MCF 10A (cell line): ENCODE measurements around the gene MED12L. TPM values are rescaled to one million over a fixed set of nuclear protein-coding genes. Genes with fewer than 3 reads are reported as not detected.

Experiments used
- BruUV-seq: library from RNA; stranded (reverse); fragments of 400-500 nt; replicated peaks from 2 replicates; lab custom pipeline; 2021; lab: Mats Ljungman, UMichigan
- CTCF ChIA-PET: fragments of 300-600 bp; sonication (Branson Sonifier 250); formaldehyde crosslinking; extraction: SDS; loops from one replicate; lab custom pipeline; 2021; ENCODE audit warnings: antibody characterized with exemption, inconsistent platforms; lab: Yijun Ruan, JAX
- POLR2A ChIA-PET: fragments of 300-600, 350-650 bp; sonication (Branson Sonifier 250); formaldehyde crosslinking; extraction: SDS; loops from one replicate; lab custom pipeline; 2020; ENCODE audit warnings: antibody characterized with exemption, inconsistent platforms; lab: Yijun Ruan, JAX
- DNase-seq: peaks from one replicate; pipeline ENCODE4 v3.0.0-alpha.2; 2018; ENCODE audit not compliant: unreplicated experiment
- H3K27ac Mint-ChIP-seq: one replicate; pipeline ENCODE4 v1.8.0; 2022; ENCODE audit warnings: mild to moderate bottlenecking, low read depth, mixed read lengths; ENCODE audit not compliant: unreplicated experiment
- H3K27me3 Mint-ChIP-seq: one replicate; pipeline ENCODE4 v1.8.0; 2022; ENCODE audit warnings: mixed read lengths; ENCODE audit not compliant: insufficient read depth, unreplicated experiment
- H3K36me3 Mint-ChIP-seq: one replicate; pipeline ENCODE4 v1.8.0; 2022; ENCODE audit warnings: mild to moderate bottlenecking, moderate library complexity, mixed read lengths; ENCODE audit not compliant: insufficient read depth, unreplicated experiment
- H3K4me1 Mint-ChIP-seq: one replicate; pipeline ENCODE4 v1.8.0; 2022; ENCODE audit warnings: mixed read lengths; ENCODE audit not compliant: insufficient read depth, unreplicated experiment
- H3K4me3 Mint-ChIP-seq: one replicate; pipeline ENCODE4 v1.8.0; 2022; ENCODE audit warnings: mild to moderate bottlenecking, moderate library complexity, mixed read lengths; ENCODE audit not compliant: unreplicated experiment
- H3K9me3 Mint-ChIP-seq: one replicate; pipeline ENCODE4 v1.8.0; 2022; ENCODE audit warnings: mixed read lengths; ENCODE audit not compliant: unreplicated experiment
- intact Hi-C: fragments of 100-400 bp; cut with micrococcal nuclease; formaldehyde crosslinking; loops from 2 replicates; pipeline ENCODE4 v1.14.1; 2022
- total RNA-seq: library from RNA; stranded (reverse); gene quantifications from 2 replicates; pipeline ENCODE4 v1.2.3, GENCODE V29; 2022
- TF ChIP-seq, protein P1 (sequence below): fragments of 200-600 bp; IDR thresholded peaks from one replicate; pipeline ENCODE4 v1.8.0; 2022; ENCODE audit warnings: antibody characterized with exemption, mild to moderate bottlenecking; ENCODE audit not compliant: unreplicated experiment

MED12L gene
- total RNA-seq, 1 experiment from 2014 or later: 0.47 TPM

DNA sequence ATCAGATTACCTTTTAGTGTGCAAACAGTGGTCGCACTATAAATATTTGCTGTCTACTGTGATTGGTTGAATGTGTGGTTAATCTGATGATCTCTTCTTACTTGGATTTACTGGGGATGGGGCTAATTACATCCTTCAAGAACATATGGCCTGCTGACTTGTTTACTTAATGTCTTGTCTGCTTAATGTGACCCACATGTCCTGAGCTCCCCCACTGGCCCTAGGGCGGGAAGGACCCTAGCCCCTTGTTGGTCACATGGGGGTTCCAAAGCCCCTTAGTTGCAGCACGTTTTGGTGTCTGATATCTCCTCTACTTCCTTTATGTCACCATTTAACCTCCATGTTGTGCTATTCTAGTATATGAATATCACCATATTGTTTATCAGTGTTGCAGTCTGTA lies 316.9 kb downstream of the MED12L start:
- H3K9me3 Mint-ChIP-seq: no peaks in the 10 kb centered on the region
- TF ChIP-seq, protein P1, sequence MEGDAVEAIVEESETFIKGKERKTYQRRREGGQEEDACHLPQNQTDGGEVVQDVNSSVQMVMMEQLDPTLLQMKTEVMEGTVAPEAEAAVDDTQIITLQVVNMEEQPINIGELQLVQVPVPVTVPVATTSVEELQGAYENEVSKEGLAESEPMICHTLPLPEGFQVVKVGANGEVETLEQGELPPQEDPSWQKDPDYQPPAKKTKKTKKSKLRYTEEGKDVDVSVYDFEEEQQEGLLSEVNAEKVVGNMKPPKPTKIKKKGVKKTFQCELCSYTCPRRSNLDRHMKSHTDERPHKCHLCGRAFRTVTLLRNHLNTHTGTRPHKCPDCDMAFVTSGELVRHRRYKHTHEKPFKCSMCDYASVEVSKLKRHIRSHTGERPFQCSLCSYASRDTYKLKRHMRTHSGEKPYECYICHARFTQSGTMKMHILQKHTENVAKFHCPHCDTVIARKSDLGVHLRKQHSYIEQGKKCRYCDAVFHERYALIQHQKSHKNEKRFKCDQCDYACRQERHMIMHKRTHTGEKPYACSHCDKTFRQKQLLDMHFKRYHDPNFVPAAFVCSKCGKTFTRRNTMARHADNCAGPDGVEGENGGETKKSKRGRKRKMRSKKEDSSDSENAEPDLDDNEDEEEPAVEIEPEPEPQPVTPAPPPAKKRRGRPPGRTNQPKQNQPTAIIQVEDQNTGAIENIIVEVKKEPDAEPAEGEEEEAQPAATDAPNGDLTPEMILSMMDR: no peak
- peaks cover 6% of the 10 kb centered on the region for H3K36me3 Mint-ChIP-seq
- no peak overlapping the region for H3K4me3 Mint-ChIP-seq
- ChIA-PET CTCF (interaction anchor here (0.5 kb wide), 2 partner anchors 36 to 439 kb away, joined by 3 read pairs; no protein-coding TSS in a partner anchor), POLR2A (no interaction called here)
- H3K4me1 Mint-ChIP-seq: peaks cover 5% of the 10 kb centered on the region
- intact Hi-C loops: no loop called here
- H3K27ac Mint-ChIP-seq: no peak overlapping the region
- no TSS peak for BruUV-seq
- no peak for DNase-seq
- H3K27me3 Mint-ChIP-seq: no peaks in the 10 kb centered on the region

DNA sequence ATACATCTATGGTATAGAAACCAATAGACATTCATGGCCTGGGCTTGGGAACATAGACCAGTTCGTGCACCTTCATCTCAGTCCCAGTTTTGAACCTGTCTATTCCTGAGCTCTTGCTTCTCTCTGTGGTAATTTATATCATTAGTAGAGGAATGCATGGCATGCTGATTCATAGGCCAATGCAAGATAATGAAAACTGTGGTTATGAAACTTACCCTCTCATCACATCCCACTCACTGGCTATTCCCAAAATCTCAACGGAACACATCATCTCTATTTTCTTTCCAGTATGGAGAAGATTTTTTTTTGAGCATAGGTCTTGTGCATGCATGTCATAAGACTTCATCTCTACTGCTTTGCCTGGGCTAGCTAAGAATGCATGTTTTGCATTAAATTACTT lies 317.8 kb downstream of the MED12L start:
- peak; percentile 3 for DNase-seq
- Mint-ChIP-seq H3K9me3 (no peaks in the 10 kb centered on the region), H3K27me3 (no peaks in the 10 kb centered on the region), H3K4me1 (peaks cover 5% of the 10 kb centered on the region), H3K36me3 (peaks cover 6% of the 10 kb centered on the region), H3K4me3 (no peak overlapping the region), H3K27ac (no peak overlapping the region)
- CTCF ChIA-PET: no interaction called here
- POLR2A ChIA-PET: interaction anchor here (1.1 kb wide), 1 partner anchor 22 kb away, joined by 3 read pairs; no protein-coding TSS in a partner anchor
- BruUV-seq: no TSS peak
- intact Hi-C loops: no loop called here
- TF ChIP-seq, protein P1: no peak

DNA sequence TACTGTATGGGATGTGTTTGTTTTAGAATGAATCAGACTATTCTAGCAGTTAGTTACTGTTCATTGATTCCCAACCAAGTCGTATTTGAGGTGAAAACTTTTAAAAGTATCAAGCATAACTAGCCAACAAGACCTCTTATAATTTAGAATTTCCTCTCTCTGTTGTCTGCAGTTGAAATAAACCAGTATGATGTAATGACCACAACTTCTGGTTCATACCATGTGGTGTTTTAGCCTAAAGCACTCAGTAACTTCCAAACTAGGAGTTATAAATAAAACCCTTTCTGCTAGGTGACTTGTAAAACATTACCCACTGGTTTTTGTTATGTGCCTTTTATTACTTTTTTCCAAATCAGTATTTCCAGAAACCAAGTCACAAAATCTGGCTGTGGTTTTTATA lies 318.9 kb downstream of the MED12L start:
- no peaks in the 10 kb centered on the region for H3K27me3 Mint-ChIP-seq
- intact Hi-C loops: no loop called here
- H3K4me1 Mint-ChIP-seq: peaks cover 5% of the 10 kb centered on the region
- ChIA-PET CTCF (no interaction called here), POLR2A (interaction anchor here (1.1 kb wide), 1 partner anchor 21 kb away, joined by 3 read pairs; no protein-coding TSS in a partner anchor)
- TF ChIP-seq, protein P1: no peak
- H3K9me3 Mint-ChIP-seq: no peaks in the 10 kb centered on the region
- H3K27ac Mint-ChIP-seq: no peak overlapping the region
- H3K36me3 Mint-ChIP-seq: peaks cover 6% of the 10 kb centered on the region
- no peak for DNase-seq
- no TSS peak for BruUV-seq
- H3K4me3 Mint-ChIP-seq: no peak overlapping the region

DNA sequence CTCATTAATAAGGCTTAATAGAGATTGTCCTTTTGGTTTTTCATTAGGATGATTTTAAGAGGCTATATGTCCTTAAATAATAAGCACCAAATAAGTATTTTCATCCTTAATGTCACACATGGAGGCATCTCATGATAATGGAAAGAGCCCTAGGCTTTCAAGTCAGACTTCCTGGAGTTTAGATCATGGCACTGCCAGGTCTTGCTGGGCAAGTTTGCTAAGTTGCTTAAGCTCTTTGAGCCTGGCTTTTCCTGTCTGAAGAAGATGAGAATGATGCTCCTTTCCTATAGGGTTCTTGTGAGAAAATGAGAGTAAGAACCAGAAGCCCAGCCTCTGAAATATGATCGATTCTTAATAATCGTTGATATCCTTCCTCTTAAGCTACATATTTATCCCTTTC lies 322.5 kb downstream of the MED12L start:
- intact Hi-C loops: no loop called here
- POLR2A ChIA-PET: no interaction called here
- no TSS peak for BruUV-seq
- no peak for DNase-seq
- Mint-ChIP-seq H3K36me3 (no peaks in the 10 kb centered on the region), H3K27ac (no peak overlapping the region), H3K9me3 (no peaks in the 10 kb centered on the region), H3K4me1 (peaks cover 5% of the 10 kb centered on the region), H3K4me3 (no peak overlapping the region), H3K27me3 (no peaks in the 10 kb centered on the region)
- CTCF ChIA-PET: interaction anchor here (0.8 kb wide), 1 partner anchor 10 kb away, joined by 3 read pairs; no protein-coding TSS in a partner anchor
- TF ChIP-seq, protein P1: no peak
